ENCODE data around the gene C16orf92.

Gene C16orf92

GRCh38 chr16:29989111-29989858, 33.7 kb upstream of the C16orf92 start:
- DNase-seq (ENCODE audit: low read depth), result no peak

GRCh38 chr16:29990034-29990433, 33.0 kb upstream of the C16orf92 start:
- no peak for DNase-seq (ENCODE audit: low read depth)

DNA sequence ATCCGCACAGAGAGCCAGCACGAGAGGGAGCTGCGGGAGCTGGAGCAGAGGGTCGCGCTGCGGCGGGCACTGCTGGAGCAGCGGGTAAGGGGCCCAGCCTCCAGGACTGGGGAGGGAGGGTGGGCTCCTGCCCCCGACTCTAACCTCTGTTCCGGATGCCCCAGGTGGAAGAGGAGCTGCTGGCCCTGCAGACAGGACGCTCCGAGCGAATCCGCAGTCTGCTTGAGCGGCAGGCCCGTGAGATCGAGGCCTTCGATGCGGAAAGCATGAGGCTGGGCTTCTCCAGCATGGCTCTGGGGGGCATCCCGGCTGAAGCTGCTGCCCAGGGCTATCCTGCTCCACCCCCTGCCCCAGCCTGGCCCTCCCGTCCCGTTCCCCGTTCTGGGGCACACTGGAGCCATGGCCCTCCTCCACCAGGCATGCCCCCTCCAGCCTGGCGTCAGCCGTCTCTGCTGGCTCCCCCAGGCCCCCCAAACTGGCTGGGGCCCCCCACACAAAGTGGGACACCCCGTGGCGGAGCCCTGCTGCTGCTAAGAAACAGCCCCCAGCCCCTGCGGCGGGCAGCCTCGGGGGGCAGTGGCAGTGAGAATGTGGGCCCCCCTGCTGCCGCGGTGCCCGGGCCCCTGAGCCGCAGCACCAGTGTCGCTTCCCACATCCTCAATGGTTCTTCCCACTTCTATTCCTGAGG, 32.0 kb upstream of the C16orf92 start:
- DNase-seq (ENCODE audit: low read depth), result no peak

DNA sequence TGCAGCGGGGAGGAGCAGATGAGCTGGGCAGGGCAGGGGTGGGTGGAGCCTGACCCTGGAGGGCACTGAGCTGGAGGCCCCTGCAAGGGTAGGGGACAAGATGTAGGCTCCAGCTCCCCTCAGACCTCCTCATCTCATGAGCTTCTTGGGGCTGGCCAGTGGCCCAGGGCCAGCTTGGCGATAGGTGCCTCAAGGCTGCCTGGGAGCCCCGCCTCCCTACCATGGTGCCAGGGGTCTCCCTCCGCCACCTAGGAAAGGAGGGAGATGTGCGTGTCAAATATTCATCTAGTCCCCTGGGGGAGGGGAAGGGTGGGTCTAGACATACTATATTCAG, 31.5 kb upstream of the C16orf92 start:
- DNase-seq (ENCODE audit: low read depth), result no peak

- peak; percentile 23 for DNase-seq (ENCODE audit: low read depth)
Measured at GRCh38 chr16:29992344-29992967, 30.5 kb upstream of the C16orf92 start.

DNA sequence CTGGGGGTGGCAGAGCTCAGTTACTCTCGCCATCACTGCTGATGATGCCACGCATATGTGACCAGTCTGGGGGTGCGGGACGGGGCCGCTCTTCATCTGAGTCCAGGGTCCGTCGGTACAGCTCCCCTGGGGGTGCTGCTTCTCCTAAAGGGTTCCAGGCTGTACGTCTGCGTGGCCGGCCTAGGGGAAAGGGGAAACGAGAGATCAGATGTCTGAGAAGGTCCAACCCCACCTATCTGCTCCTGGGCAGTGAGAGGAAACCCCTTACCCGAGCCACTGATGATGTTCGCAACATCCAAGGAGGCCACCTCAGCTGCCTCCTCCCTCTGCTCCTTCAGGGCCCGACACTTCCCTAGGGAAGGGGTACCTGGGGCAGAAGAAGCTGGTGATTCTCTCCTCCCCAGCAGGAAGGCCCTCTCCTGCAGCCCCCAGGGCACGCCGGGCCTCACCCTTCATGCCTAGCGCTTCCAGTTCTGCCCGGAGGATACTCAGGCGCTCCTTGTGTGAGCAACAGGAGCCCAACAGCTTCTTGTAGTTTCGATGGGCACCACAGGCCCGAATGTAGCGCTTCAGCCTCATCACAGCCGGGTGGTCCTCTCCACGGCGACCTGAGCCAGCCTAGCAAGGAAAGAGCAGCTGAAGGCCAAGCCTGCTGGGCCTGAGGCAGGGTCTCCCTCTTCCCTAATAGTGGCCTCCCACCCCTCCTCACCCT, 29.7 kb upstream of the C16orf92 start:
- no peak for DNase-seq (ENCODE audit: low read depth)

GRCh38 chr16:29993903-29994599, 28.9 kb upstream of the C16orf92 start:
- DNase-seq (ENCODE audit: low read depth), result no peak

- DNase-seq (ENCODE audit: low read depth), result peak; percentile 14
Measured at GRCh38 chr16:29994600-29995323, 28.2 kb upstream of the C16orf92 start.

- peak; percentile 67 for DNase-seq (ENCODE audit: low read depth)
Measured at GRCh38 chr16:29995324-29995910, 27.6 kb upstream of the C16orf92 start, which contains the start of gene HIRIP3. Gene HIRIP3, minus strand, starts transcription at chr16:29995617. Its CDS starts 12 bp downstream, at chr16:29995605.

GRCh38 chr16:29995911-29996765, 26.9 kb upstream of the C16orf92 start, which contains the start of gene INO80E:
Gene INO80E, plus strand, starts transcription at chr16:29996241. Its CDS starts 70 bp downstream, at chr16:29996311.
- peak; percentile 82 for DNase-seq (ENCODE audit: low read depth)

- DNase-seq (ENCODE audit: low read depth), result no peak
Measured at GRCh38 chr16:29996766-29997250, 26.2 kb upstream of the C16orf92 start.

DNA sequence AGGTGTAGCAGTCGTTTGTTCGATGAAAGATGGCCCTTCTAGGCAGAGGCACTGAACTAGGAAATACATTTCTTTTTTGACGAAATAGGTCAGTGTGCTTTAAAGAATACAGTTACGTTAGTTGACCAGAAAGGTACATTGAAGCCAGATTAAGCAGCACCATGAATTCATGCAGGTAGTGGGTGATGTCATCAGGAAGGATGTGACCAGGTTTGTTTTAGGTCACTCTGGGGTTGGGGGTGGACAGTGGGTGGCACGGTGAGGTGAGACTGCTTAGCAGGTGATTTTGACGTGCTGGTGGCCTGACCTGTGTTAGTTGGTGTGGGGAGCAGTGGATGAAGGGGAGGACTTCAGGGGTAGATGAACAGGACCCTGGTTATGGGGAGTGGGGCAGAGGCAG, 23.4 kb upstream of the C16orf92 start:
- DNase-seq (ENCODE audit: low read depth), result no peak

GRCh38 chr16:30000735-30001631, 22.0 kb upstream of the C16orf92 start:
- no peak for DNase-seq (ENCODE audit: low read depth)

- no peak for DNase-seq (ENCODE audit: low read depth)
Measured at GRCh38 chr16:30002614-30003346, 20.2 kb upstream of the C16orf92 start.

DNA sequence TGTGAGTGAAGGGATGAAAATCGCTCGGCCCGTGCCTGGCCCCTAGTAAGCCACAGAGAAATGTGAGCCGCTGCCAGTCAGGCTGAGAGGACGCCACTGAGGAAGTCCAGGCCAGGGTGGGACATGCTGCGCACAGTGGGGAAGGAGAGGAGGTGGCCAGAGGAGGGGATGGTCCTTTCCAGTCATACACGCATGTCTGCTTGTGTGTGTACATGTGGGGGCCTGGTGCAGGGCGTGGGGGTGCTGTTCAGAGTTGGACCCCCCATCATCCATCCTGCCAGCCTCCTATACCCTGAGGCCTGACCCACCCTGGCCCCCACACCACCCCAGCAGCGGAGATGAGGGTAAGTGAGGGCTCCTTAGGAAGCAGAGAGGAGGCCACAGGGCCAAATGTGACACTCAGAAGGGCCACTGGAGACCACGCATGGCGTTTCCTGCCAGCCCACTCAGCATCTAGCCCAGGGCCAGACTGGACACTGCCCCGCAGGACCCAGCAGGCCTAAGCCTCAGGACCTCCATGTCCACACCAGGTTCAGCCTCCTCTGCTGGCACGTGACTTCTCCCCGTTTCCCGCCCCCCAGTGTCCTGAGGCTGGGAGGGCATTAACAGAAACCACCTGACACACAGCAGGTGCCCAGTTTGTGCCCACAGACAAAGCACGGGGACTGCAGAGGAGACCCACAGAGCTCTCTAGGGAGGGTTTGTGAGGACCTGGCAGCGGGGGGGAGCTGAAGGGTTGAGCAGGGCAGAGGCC, 19.2 kb upstream of the C16orf92 start:
- DNase-seq (ENCODE audit: low read depth), result no peak

- DNase-seq (ENCODE audit: low read depth), result no peak
Measured at GRCh38 chr16:30004424-30004776, 18.6 kb upstream of the C16orf92 start.

GRCh38 chr16:30004811-30005242, 18.2 kb upstream of the C16orf92 start:
- no peak for DNase-seq (ENCODE audit: low read depth)
